ENCODE measurements around the gene PRPF6. TPM values are rescaled to one million over a fixed set of nuclear protein-coding genes. Genes with fewer than 3 reads are reported as not detected.

PRPF6 gene
- polyA plus RNA-seq, 2 of the 4 experiments (the other 2 are of a cell fraction), result 42.8 to 47.2 TPM

- POLR2A ChIA-PET, result interaction anchor here (1.2 to 1.4 kb wide), 2 partner anchors 19 to 25 kb away, joined by 6 read pairs; partner anchors contain the start of gene PRPF6
- DNase-seq (ENCODE audit: low read depth in 1 of 2, low spot score in 1 of 2) (peak in 1 of 2 experiments; percentile 36), FAIRE-seq (no peak), ATAC-seq (peak; percentile 43 to 52; a peak in 4 of 6 replicates)
- H3K4me3 ChIP-seq, result peak overlapping the region; percentile 84
- no peaks in the 10 kb centered on the region for H3K9me3 ChIP-seq
- WGBS (ENCODE audit: missing lambda C conversion rate), result 5% methylated on average over 13 of the region's 31 CpGs
- no peak for TF ChIP-seq ZFP36 (IDR thresholded peaks at IDR 0.05; ENCODE audit: borderline replicate concordance, partially characterized antibody)
- TF ChIP-seq, protein P1, sequence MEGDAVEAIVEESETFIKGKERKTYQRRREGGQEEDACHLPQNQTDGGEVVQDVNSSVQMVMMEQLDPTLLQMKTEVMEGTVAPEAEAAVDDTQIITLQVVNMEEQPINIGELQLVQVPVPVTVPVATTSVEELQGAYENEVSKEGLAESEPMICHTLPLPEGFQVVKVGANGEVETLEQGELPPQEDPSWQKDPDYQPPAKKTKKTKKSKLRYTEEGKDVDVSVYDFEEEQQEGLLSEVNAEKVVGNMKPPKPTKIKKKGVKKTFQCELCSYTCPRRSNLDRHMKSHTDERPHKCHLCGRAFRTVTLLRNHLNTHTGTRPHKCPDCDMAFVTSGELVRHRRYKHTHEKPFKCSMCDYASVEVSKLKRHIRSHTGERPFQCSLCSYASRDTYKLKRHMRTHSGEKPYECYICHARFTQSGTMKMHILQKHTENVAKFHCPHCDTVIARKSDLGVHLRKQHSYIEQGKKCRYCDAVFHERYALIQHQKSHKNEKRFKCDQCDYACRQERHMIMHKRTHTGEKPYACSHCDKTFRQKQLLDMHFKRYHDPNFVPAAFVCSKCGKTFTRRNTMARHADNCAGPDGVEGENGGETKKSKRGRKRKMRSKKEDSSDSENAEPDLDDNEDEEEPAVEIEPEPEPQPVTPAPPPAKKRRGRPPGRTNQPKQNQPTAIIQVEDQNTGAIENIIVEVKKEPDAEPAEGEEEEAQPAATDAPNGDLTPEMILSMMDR (IDR thresholded peaks at IDR 0.05), result peak; percentile 52
- TF ChIP-seq ELK1 (IDR thresholded peaks at IDR 0.05; ENCODE audit: low read depth, low read length), result no peak
- peak; percentile 12 to 37; a peak in 3 of 5 replicates for TF ChIP-seq RAD21 (conservative IDR thresholded peaks at IDR 0.05 in 1 of 2, IDR thresholded peaks at IDR 0.05 in 1 of 2)
- peak; percentile 33; the same call in 1 of the 3 replicates for TF ChIP-seq SMC3 (IDR thresholded peaks at IDR 0.05)
- TF ChIP-seq TP53 (CRISPR knock-in tag; IDR thresholded peaks at IDR 0.05), result no peak
- H3K4me1 ChIP-seq, result peaks cover 36% of the 10 kb centered on the region
- H3K27ac ChIP-seq, result peak overlapping the region; percentile 96 to 98
- H3K4me2 ChIP-seq, result peak overlapping the region; percentile 99
- CTCF ChIA-PET, result interaction anchor here (1.0 to 2.4 kb wide), 9 partner anchors 10 to 418 kb away, joined by 3 to 11 read pairs (median 3); partner anchors contain the start of genes PRPF6 and PTK6
Measured at GRCh38 chr20:63955281-63955826, 25.6 kb upstream of the PRPF6 start.

GRCh38 chr20:63955827-63956663, 24.9 kb upstream of the PRPF6 start, which contains the start of gene UCKL1:
Gene UCKL1 (minus strand): TSS chr20:63956416. CDS start chr20:63956372, 44 bp downstream.
- H3K4me3 ChIP-seq, result peak within 1 kb of the TSS; percentile 84
- POLR2A ChIA-PET, result interaction anchor here (0.5 to 1.4 kb wide), 8 partner anchors 9 to 436 kb away, joined by 3 to 6 read pairs (median 5); partner anchors contain the start of genes ARFRP1, PRPF6, TPD52L2 and ZGPAT
- H3K9me3 ChIP-seq, result no peaks in the 10 kb centered on the region
- TF ChIP-seq MYC (IDR thresholded peaks at IDR 0.05; ENCODE audit: borderline replicate concordance, low read length) (peak; percentile 92; the same call in 1 of the 2 replicates), JUN (IDR thresholded peaks at IDR 0.05) (peak in 1 of 2 experiments; percentile 74; a peak in 3 of 5 replicates), EHF (CRISPR knock-in tag; IDR thresholded peaks at IDR 0.05) (no peak), GATA3 (IDR thresholded peaks at IDR 0.05; ENCODE audit: borderline replicate concordance) (no peak), RFX5 (IDR thresholded peaks at IDR 0.05) (no peak), TP53 (CRISPR knock-in tag; IDR thresholded peaks at IDR 0.05) (no peak), MAX (IDR thresholded peaks at IDR 0.05) (peak; percentile 97), CHD2 (IDR thresholded peaks at IDR 0.05; ENCODE audit: low read length, partially characterized antibody) (no peak), FOXS1 (CRISPR knock-in tag; IDR thresholded peaks at IDR 0.05) (no peak), POLR2AphosphoS2 (conservative IDR thresholded peaks at IDR 0.05; ENCODE audit: low read length) (no peak), POLR2A (IDR thresholded peaks at IDR 0.05; ENCODE audit: low read length) (peak; percentile 82), PHF8 (IDR thresholded peaks at IDR 0.05; ENCODE audit: borderline replicate concordance, low read depth) (peak; percentile 81), SMC3 (IDR thresholded peaks at IDR 0.05) (no peak), SREBF2 (IDR thresholded peaks at IDR 0.05) (no peak), E2F6 (IDR thresholded peaks at IDR 0.05; ENCODE audit: borderline replicate concordance, low read depth) (peak; percentile 66), USF2 (IDR thresholded peaks at IDR 0.05) (peak; percentile 83; the same call in 1 of the 2 replicates)
- TF ChIP-seq, protein P2, sequence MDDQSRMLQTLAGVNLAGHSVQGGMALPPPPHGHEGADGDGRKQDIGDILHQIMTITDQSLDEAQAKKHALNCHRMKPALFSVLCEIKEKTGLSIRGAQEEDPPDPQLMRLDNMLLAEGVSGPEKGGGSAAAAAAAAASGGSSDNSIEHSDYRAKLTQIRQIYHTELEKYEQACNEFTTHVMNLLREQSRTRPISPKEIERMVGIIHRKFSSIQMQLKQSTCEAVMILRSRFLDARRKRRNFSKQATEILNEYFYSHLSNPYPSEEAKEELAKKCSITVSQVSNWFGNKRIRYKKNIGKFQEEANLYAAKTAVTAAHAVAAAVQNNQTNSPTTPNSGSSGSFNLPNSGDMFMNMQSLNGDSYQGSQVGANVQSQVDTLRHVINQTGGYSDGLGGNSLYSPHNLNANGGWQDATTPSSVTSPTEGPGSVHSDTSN (IDR thresholded peaks at IDR 0.05), result 0 out of 2 replicates have a peak, but pooled peaks have one; percentile 59
- under 1% methylated on average over 34 of the region's 105 CpGs for WGBS (ENCODE audit: missing lambda C conversion rate)
- CTCF ChIA-PET, result interaction anchor here (0.7 to 2.4 kb wide), 9 partner anchors 11 to 418 kb away, joined by 3 to 20 read pairs (median 3); partner anchors contain the start of gene PTK6
- DNase-seq (ENCODE audit: low read depth in 1 of 2, low spot score in 1 of 2) (peak; percentile 81 to 90), ATAC-seq (peak; percentile 73 to 88), FAIRE-seq (no peak)
- peak within 1 kb of the TSS; percentile 96 to 98 for H3K27ac ChIP-seq
- peaks cover 33% of the 10 kb centered on the region for H3K4me1 ChIP-seq
- H3K4me2 ChIP-seq, result peak within 1 kb of the TSS; percentile 99
